HG03469 (cell line): ENCODE data around the gene CREBBP.

ENCODE experiments used
- ATAC-seq: cut with Tn5 transposase; IDR thresholded peaks from one replicate; pipeline ENCODE4 v1.9.1; 2021; ENCODE audit warnings: mild to moderate bottlenecking, moderate library complexity, moderate number of reproducible peaks; ENCODE audit not compliant: unreplicated experiment

CREBBP gene

GRCh38 chr16:3825103-3825502 lies 55.4 kb downstream of the CREBBP start:
- ATAC-seq, result no peak

DNA sequence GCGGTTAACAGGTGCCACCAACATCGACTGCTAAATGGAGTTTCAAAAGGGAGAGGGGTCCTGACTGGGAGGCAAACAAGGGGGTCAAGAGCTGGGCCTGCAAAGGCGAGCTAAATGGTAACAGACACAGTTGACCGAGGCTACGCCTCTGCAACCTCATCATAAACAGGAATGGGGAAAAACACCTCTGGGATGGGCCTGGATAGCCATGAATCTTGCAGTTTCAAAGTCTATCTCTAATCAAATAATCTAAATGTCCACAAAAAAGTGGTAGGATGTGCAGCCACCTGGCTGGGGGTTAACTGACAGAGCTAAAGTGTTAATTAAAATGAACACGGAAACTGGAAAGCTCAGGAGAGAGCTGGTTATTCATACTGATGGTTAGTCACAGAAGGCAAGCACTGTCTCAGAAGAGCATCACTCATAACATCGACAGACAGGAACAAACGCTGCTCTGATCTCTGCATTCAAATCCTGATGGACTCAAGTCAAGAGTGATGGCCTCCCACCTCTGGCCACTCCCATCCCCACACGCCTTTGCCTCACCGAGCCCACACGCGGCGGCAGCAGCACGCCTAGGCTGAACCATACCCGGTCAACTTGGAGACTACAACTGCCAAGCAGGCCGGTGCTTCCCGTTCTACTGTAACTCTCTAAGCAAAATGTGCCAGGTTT lies 56.3 kb downstream of the CREBBP start:
- no peak for ATAC-seq

DNA sequence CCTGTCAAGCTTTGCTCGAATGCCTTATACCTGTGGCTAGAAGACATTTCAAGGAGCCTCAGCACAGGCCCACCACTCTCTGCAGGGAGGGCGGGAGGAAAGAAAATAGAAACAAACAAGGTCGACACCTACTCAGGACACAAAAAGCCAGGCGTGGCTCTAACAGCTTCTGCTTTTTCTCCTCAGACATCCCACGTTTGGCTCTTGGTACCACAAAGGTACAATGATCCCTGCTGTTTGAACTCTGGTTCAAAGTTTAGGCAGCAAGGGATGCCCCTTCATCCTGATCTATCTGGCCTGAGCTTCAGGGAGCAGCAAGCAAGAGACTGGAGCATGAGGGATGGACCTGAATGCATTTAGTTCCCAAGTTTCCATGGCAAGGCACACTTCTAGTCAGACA lies 57.1 kb downstream of the CREBBP start:
- no peak for ATAC-seq

DNA sequence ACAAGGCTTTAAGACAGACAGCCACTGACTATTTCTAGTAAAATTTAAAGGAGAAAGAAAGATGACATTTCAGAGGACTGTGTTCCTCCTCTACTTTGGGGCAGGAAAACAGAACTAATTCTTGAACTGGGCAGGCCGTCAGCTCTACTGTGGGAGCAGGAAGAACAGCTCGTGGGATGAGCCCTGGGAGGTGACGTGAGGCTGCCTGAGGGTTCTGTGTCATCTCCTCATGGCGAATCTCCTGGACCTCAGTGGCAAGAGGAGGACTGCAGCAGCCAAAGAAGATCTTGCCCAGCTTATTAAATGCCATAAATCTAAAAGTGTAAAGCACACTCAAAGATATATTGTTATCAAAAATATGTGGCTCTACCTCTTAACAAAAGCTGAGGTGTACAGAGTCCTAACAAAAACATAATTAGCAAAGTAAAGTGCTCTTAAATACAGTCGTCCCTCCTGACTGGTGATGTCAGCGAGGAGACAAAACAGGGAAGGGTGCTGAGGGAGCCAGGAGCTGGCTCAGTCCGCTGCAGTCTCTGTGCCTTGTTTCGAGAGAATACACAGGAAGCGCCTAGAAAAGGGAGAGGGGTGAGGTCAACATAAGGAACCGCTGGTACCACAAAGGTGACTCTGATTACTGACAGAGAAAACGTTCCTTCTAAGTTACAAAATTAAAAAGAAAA lies 58.0 kb downstream of the CREBBP start:
- no peak for ATAC-seq

GRCh38 chr16:3821184-3821583 lies 59.3 kb downstream of the CREBBP start:
- ATAC-seq, result no peak

DNA sequence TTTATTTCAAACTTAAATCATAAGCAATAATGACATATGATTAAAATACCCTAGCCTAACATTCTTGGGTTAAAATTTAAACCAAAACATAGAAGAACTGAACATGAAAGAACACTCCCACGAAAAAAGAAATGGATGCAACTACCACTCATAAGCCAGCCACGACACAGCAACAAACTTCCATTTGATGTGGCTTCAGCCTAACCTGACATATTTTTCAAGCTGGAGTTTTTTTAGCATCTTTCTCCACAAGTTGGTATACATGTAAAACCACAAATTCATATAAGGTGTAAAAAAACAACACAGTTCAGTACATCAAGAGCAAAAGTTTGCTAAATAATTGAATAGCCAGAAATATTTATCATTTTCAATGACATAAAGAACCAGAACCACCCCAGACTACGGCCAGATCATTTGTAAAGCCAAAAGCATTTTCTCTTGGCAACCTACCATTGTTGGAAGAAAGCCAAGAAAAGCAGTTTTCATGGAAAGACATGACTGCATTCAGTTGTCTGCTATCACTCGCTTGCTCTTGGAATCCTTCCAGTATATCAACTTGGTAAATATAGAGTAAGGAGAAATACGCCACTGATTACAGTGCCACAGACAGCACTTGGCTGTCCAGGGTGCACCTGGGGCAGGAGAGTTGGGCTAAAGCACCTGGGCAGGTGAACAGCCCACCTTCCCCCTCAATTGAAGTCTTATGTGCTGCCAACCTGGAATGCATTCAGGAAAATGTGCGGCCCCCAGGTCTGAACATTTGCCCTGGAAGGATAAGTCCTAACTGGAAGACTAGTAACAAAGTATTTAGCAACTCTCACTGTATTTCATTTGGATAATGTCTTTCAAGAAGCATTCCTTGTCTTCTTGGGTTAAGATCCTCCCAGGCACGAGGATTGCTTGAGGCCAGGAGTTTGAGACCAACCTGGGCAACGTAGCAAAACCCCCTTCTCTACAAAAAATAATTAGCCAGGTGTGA lies 60.5 kb downstream of the CREBBP start:
- ATAC-seq, result no peak

- no peak for ATAC-seq
Measured at GRCh38 chr16:3819175-3819527, 61.4 kb downstream of the CREBBP start.

DNA sequence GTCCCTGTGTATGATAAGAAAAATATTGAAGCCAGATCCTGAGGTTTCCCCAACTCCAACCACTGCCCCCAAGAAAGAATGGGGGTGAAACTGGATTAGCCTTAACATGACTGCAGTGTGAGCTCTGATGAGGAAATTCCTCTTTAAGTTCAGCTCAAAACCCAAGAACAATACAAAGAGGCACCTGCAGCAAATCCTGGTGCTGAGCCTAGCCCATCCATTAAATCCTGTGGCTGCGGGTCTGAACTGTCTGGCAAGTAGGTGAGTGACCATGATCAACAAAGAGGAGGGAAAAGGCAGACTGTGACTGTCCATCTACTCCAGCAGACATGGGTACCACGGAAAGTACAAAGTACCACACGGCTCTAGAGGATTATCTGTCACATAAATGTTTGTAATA lies 64.2 kb downstream of the CREBBP start:
- no peak for ATAC-seq

DNA sequence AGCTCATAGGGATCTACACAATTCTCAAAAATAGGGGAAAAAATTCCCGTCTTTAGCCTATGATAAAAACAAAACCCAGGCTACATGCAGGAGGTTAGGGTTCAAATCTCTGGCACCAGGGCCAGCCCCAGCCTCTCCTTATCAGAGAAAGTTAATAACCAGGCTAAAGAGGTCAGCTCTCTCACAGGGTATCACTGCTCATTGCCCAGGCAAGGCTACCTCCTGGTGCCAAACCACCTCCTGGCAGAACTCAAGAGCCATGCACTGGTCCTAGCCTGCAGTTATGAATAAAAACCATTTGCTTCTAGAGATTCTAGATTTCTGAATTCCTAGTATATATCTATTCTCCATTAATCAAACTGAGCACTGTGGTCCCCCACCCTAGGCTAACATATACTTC lies 65.8 kb downstream of the CREBBP start:
- ATAC-seq, result no peak

DNA sequence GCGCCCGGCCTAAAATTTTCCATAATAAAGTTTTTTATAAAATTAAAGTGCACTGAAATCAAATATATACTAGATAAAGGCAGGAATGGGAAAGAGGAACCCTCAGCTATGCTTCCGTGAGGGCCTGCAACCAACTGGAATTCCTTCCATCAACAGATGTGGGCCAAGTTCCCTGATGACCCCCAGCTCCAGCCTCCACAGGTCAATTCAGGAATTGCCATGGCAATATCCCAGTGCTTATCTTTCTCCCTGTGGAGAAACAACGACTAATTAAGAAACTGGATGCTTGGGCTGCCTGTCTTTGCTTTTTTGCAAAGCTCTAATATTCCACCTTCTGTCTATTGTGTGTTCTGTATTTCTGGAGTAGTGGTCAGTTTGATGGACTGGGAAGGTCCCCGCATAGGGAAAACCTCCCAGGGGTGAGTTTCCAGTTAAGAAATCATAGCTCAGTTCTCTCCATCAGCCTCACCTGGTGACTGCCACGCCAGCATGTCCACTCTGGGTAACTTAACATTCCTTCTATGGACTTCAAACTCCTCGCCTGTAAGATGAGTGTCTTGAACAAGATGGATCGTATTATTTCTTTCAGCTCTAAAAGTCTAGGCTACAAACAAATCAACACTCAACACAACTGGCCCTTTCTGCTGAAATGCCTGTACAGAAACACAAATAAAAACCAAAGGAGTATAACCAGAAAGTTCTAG lies 67.9 kb downstream of the CREBBP start:
- no peak for ATAC-seq

DNA sequence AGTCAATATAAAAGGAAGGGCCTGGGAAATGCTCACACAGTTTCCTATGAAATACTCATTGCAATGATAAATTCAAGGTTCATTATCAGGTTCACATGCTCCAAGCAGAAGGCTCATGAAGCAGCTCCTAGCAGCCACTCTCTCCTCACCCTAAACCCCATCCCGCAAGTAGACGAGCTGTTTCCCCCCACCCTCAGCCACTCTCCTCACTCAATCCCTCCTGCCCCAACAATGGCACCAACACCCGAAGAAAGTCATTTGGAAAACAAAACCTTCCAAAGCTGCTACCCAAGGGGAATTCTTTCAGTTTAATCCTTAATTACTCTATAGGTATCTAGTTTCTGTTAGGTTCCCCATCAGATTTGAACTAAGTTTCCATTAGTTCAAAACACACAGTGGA lies 69.7 kb downstream of the CREBBP start:
- ATAC-seq, result no peak

DNA sequence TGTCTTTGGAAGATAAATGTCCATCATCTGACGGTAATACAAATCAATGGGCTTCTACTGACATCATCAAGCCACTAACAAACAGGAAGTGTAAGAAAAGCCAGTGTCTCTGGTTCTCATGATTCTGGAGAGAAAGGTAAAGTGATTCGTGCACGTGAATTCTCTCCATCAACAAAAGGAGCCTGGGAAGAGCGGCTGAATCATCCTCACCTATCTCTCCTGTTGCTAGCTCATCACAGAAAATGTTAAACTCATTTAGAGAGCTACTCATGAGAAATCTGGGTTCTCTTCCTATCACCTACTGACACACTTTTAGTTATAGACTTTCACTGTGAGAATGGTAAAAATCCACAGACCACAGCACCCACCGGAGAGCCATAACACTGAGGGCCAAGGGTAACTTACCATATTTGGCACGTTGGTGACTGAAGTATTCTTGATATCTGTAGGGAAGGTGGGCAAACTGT lies 70.3 kb downstream of the CREBBP start:
- ATAC-seq, result no peak

GRCh38 chr16:3808308-3809063 lies 72.0 kb downstream of the CREBBP start:
- no peak for ATAC-seq

DNA sequence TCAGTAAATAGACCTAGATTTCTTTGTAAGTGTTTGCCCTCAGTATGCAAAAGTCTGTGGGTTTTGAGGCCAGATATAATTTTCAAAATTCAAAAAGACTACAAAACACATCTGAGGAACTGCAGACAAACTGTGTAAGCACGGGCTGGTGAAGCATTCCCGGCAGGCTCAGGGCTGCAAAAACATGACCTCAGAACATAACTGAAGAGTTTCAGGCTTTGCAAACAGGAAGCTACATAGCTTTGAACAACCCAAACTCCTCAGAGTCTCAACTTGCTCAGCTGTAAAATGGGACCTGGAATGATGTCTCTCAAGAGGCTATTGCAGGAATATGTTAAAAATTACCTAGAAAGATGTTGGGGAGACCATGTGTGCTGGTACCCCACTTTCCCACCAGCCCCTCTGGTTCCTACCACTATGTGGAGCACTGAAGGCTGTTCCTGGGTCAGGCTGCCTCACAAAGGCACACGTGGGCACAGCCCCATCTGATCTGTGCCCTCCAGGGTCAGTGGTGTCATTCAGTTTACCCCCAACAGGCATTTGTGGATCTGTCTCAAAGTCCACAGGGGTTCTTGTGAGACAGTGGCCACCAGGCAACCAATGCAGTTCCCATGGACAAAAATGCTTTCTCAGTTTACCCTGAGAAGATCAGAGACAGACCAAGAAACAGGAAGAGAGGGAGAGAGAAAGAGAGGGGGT lies 72.9 kb downstream of the CREBBP start:
- ATAC-seq, result no peak

DNA sequence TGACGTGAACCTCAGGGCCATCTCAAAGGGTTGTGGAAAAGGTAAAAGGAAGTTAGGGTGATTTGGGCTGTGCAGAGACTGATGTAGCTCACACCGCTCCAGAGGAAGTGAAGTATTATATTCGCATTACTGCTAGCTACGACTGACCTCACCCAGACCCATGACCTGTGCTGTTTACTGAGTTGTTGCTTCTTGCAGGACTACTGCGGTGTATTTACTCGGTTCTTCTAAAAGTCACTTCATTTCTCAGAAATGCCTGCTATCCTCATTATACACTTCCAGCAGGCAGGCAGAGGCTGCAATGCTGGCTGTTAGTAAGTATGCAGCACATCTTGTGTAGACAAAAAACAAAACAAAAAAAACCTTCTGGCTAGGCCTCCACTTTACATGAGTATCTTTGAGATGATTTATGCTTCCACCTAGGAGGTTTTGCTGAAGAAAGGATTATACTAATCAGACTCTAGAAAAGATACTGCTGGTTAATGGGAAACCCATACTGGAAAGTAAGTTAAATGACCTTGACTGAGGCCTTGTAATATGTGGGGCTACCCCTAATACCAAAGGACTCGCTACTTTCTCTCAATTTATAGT lies 76.0 kb downstream of the CREBBP start:
- ATAC-seq, result no peak

- ATAC-seq, result no peak
Measured at GRCh38 chr16:3800477-3801270, 79.8 kb downstream of the CREBBP start.

GRCh38 chr16:3800019-3800418 lies 80.5 kb downstream of the CREBBP start:
- no peak for ATAC-seq

GRCh38 chr16:3799354-3799753 lies 81.2 kb downstream of the CREBBP start:
- ATAC-seq, result no peak
